Prostate gland (tissue), 2 donors: ENCODE data around the gene ANKRD23.

Source experiments
- CTCF ChIP-seq, 4 experiments: fragments of 200-600 bp in 2 of 4; fragments of 450-650 bp in 2 of 4; sonication (generic) in 2 of 4; IDR thresholded peaks; 1 replicate in 3 of 4; 2 replicates in 1 of 4; pipeline ENCODE4 v1.5.1; 2016 to 2019; ENCODE audit warnings: antibody characterized with exemption in 4 of 4, mild to moderate bottlenecking in 2 of 4, moderate library complexity in 2 of 4
- POLR2AphosphoS5 ChIP-seq: sonication (generic); formaldehyde crosslinking; IDR thresholded peaks from one replicate; pipeline ENCODE4 v1.6.1; 2017; ENCODE audit warnings: antibody characterized with exemption

GRCh38 chr2:96826546-96827278 is 17.1 kb downstream of the ANKRD23 start:
- no peak for TF ChIP-seq CTCF (IDR thresholded peaks at IDR 0.05)
- TF ChIP-seq POLR2AphosphoS5, result no peak
